ENCODE measurements around the gene GULP1. TPM values are rescaled to one million over a fixed set of nuclear protein-coding genes. Genes with fewer than 3 reads are reported as not detected.

The GULP1 gene
- total and polyA plus RNA-seq, 2 of the 4 experiments (the other 2 are of a cell fraction), result 24.4 to 40.1 TPM

- no peaks in the 10 kb centered on the region for H3K27me3 ChIP-seq (ENCODE audit: control insufficient read depth, insufficient read depth, low read length)
- H2AFZ ChIP-seq (replicated peaks; ENCODE audit: low read length, poor library complexity), result no peak overlapping the region
- H4K91ac ChIP-seq (ENCODE audit: insufficient read depth, low read depth, low read length), result no peak overlapping the region
- H3K4ac ChIP-seq (ENCODE audit: low read depth, low read length), result no peak overlapping the region
- no peak overlapping the region for H2AK5ac ChIP-seq (ENCODE audit: low read depth, low read length)
- H2BK5ac ChIP-seq (ENCODE audit: low read depth, low read length, poor library complexity, severe bottlenecking), result no peak overlapping the region
- no peak overlapping the region for H3K14ac ChIP-seq (replicated peaks; ENCODE audit: low read depth, low read length)
- no peak overlapping the region for H2BK15ac ChIP-seq (ENCODE audit: low read depth, low read length)
- no TSS peak for BruUV-seq (replicated peaks)
- dilution Hi-C loops (cut with HindIII; ENCODE audit: low sequenced_read_pairs, unreplicated experiment) (no loop called here), in situ Hi-C loops (cut with MboI; ENCODE audit: low sequenced_read_pairs) (no loop called here), intact Hi-C loops (cut with micrococcal nuclease) (no loop called here)
- no peak overlapping the region for H3K4me3 ChIP-seq (ENCODE audit: insufficient read depth, low read depth, low read length)
- H2BK120ac ChIP-seq (ENCODE audit: low read depth, low read length), result no peak overlapping the region
- H2AK9ac ChIP-seq (replicated peaks; ENCODE audit: low read depth, low read length, poor library complexity), result no peak overlapping the region
- H3K23ac ChIP-seq (ENCODE audit: low read depth, low read length), result no peak overlapping the region
- no peak overlapping the region for H3K56ac ChIP-seq (ENCODE audit: extremely low read depth, insufficient read depth, low read length)
- no peak overlapping the region for H4K8ac ChIP-seq (ENCODE audit: low read depth in 2 of 2, low read length in 2 of 2)
- H3K4me2 ChIP-seq (ENCODE audit: low read depth, low read length), result peak overlapping the region; percentile 13; the same call in 1 of the 2 replicates
- no peaks in the 10 kb centered on the region for H3K79me1 ChIP-seq (ENCODE audit: low read depth in 1 of 2, low read length in 2 of 2)
- no peaks in the 10 kb centered on the region for H3K9me3 ChIP-seq (ENCODE audit: control insufficient read depth, insufficient read depth, low read length)
- H3K36me3 ChIP-seq (ENCODE audit: control insufficient read depth, insufficient read depth, low read length), result no peaks in the 10 kb centered on the region
- TF ChIP-seq CTCF (conservative IDR thresholded peaks at IDR 0.05; ENCODE audit: low read depth, low read length), result no peak
- no peak for TF ChIP-seq MAFK (IDR thresholded peaks at IDR 0.05; ENCODE audit: low read depth, low read length)
- TF ChIP-seq, protein P1, sequence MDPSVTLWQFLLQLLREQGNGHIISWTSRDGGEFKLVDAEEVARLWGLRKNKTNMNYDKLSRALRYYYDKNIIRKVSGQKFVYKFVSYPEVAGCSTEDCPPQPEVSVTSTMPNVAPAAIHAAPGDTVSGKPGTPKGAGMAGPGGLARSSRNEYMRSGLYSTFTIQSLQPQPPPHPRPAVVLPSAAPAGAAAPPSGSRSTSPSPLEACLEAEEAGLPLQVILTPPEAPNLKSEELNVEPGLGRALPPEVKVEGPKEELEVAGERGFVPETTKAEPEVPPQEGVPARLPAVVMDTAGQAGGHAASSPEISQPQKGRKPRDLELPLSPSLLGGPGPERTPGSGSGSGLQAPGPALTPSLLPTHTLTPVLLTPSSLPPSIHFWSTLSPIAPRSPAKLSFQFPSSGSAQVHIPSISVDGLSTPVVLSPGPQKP (IDR thresholded peaks at IDR 0.05; ENCODE audit: borderline replicate concordance, low read depth, low read length), result no peak
- no peak for TF ChIP-seq FOS (IDR thresholded peaks at IDR 0.05; ENCODE audit: low read depth, low read length)
- TF ChIP-seq MXI1 (IDR thresholded peaks at IDR 0.05; ENCODE audit: borderline replicate concordance, low read depth, low read length), result no peak
- no peak for TF ChIP-seq BHLHE40 (IDR thresholded peaks at IDR 0.05; ENCODE audit: low read depth, low read length)
- TF ChIP-seq CEBPB (IDR thresholded peaks at IDR 0.05; ENCODE audit: low read depth, low read length), result no peak
- no peak for TF ChIP-seq RFX5 (IDR thresholded peaks at IDR 0.05; ENCODE audit: low read depth, low read length)
- no peak for TF ChIP-seq RCOR1 (IDR thresholded peaks at IDR 0.05; ENCODE audit: insufficient replicate concordance, low read length)
- TF ChIP-seq SMC3 (IDR thresholded peaks at IDR 0.05; ENCODE audit: low read depth, low read length), result no peak
- TF ChIP-seq USF2 (IDR thresholded peaks at IDR 0.05; ENCODE audit: low read depth, low read length), result no peak
- TF ChIP-seq MAZ (IDR thresholded peaks at IDR 0.05; ENCODE audit: borderline replicate concordance, low read depth, low read length), result no peak
- TF ChIP-seq NFE2L2 (IDR thresholded peaks at IDR 0.05; ENCODE audit: low read depth, low read length), result no peak
- no peak for TF ChIP-seq POLR2A (IDR thresholded peaks at IDR 0.05; ENCODE audit: low read depth, low read length)
- TF ChIP-seq RAD21 (IDR thresholded peaks at IDR 0.05; ENCODE audit: low read length), result no peak
- no peak for TF ChIP-seq CHD1 (IDR thresholded peaks at IDR 0.05; ENCODE audit: low read depth, low read length)
- H3K9me1 ChIP-seq (ENCODE audit: insufficient read depth, low read length), result no peaks in the 10 kb centered on the region
- ChIA-PET POLR2A (ENCODE audit: unreplicated experiment) (no interaction called here), CTCF (no interaction called here)
- DNase-seq (peak; percentile 20), ATAC-seq (ENCODE audit: low read depth) (peak; percentile 53)
- no peak overlapping the region for H3K27ac ChIP-seq (ENCODE audit: insufficient read depth, low read length)
- H2BK20ac ChIP-seq (ENCODE audit: low read depth, low read length), result no peak overlapping the region
- no peaks in the 10 kb centered on the region for H4K20me1 ChIP-seq (ENCODE audit: insufficient read depth, low read length)
- no peaks in the 10 kb centered on the region for H3K4me1 ChIP-seq (ENCODE audit: control insufficient read depth, insufficient read depth, low read length)
- no peak overlapping the region for H3K18ac ChIP-seq (ENCODE audit: low read depth, low read length)
- H4K5ac ChIP-seq (ENCODE audit: low read depth, low read length), result no peak overlapping the region
- H3K9ac ChIP-seq (ENCODE audit: low read depth, low read length), result no peak overlapping the region
Observed at GRCh38 chr2:188588235-188588634, 296.6 kb downstream of the GULP1 start.
